Neural cell (in vitro differentiated cells): ENCODE data around the gene FOXK1. TPM values are rescaled to one million over a fixed set of nuclear protein-coding genes. Genes with fewer than 3 reads are reported as not detected.

Experiments used
- H2AFZ ChIP-seq: fragments of 200-600, 300-800 bp; sonication (generic), shearing (Covaris generic); 2 replicates; pipeline ENCODE4 v1.6.0; 2014; ENCODE audit warnings: low read depth, mild to moderate bottlenecking, antibody characterized with exemption, low read length, moderate library complexity
- H3F3A ChIP-seq: fragments of 200-600 bp; shearing (Covaris generic); 2 replicates; pipeline ENCODE4 v1.6.1; 2016; ENCODE audit warnings: mild to moderate bottlenecking, moderate library complexity, mixed read lengths, antibody characterized with exemption, low read length; ENCODE audit not compliant: insufficient read depth, poor library complexity, severe bottlenecking
- H3K27ac ChIP-seq: fragments of 200-600, 300-800 bp; sonication (generic), shearing (Covaris generic); 2 replicates; pipeline ENCODE4 v1.5.1; 2014; ENCODE audit warnings: mild to moderate bottlenecking, low read length, moderate library complexity
- H3K27me3 ChIP-seq: fragments of 300-800, 200-600 bp; sonication (generic), shearing (Covaris generic); 2 replicates; pipeline ENCODE4 v1.6.0; 2014; ENCODE audit warnings: mild to moderate bottlenecking, low read depth, low read length, moderate library complexity; ENCODE audit not compliant: insufficient read depth
- H3K36me3 ChIP-seq: fragments of 300-800, 200-600 bp; sonication (generic), shearing (Covaris generic); 2 replicates; pipeline ENCODE4 v1.5.1; 2014; ENCODE audit warnings: mild to moderate bottlenecking, antibody characterized with exemption, low read length, moderate library complexity; ENCODE audit not compliant: insufficient read depth
- H3K4me2 ChIP-seq: fragments of 300-800, 200-600 bp; sonication (generic), shearing (Covaris generic); 2 replicates; pipeline ENCODE4 v1.6.0; 2014; ENCODE audit warnings: mild to moderate bottlenecking, low read length
- H3K4me3 ChIP-seq: fragments of 300-800, 200-600 bp; sonication (generic), shearing (Covaris generic); 2 replicates; pipeline ENCODE4 v1.5.1; 2014; ENCODE audit warnings: mild to moderate bottlenecking, low read length, moderate library complexity
- H3K79me2 ChIP-seq: fragments of 200-600 bp; shearing (Covaris generic); replicated peaks from 2 replicates; pipeline ENCODE4 v1.6.0; 2014; ENCODE audit warnings: mild to moderate bottlenecking, low read length, moderate library complexity; ENCODE audit not compliant: insufficient read depth
- H3K9ac ChIP-seq: fragments of 300-800, 200-600 bp; sonication (generic), shearing (Covaris generic); 2 replicates; pipeline ENCODE4 v1.6.1; 2016; ENCODE audit warnings: mild to moderate bottlenecking, low read length, mixed read lengths
- H3K9me2 ChIP-seq: fragments of 200-600 bp; shearing (Covaris generic); 2 replicates; pipeline ENCODE4 v1.6.1; 2016; ENCODE audit warnings: mild to moderate bottlenecking, low read length, mixed read lengths; ENCODE audit not compliant: insufficient read depth
- H3K9me3 ChIP-seq: fragments of 200-600, 300-800 bp; sonication (generic), shearing (Covaris generic); 2 replicates; pipeline ENCODE4 v1.6.1; 2016; ENCODE audit warnings: mild to moderate bottlenecking, mixed run types, low read length, moderate library complexity, mixed read lengths
- H4K20me1 ChIP-seq: fragments of 200-600 bp; shearing (Covaris generic); 2 replicates; pipeline ENCODE4 v1.6.1; 2016; ENCODE audit warnings: mild to moderate bottlenecking, mixed run types; ENCODE audit not compliant: insufficient read depth
- EP300 ChIP-seq: fragments of 450-650 bp; conservative IDR thresholded peaks from 2 replicates; pipeline ENCODE4 v1.6.1; 2014; ENCODE audit warnings: antibody characterized with exemption, mild to moderate bottlenecking, moderate library complexity; ENCODE audit not compliant: poor library complexity, severe bottlenecking
- EZH2 ChIP-seq: fragments of 200-600, 300-800 bp; shearing (Covaris generic), sonication (generic); IDR thresholded peaks from 2 replicates; pipeline ENCODE4 v1.6.1; 2014; ENCODE audit warnings: antibody characterized with exemption, low read length, borderline replicate concordance, mild to moderate bottlenecking; ENCODE audit not compliant: insufficient read depth, poor library complexity, severe bottlenecking
- MXI1 ChIP-seq: fragments of 450-650 bp; conservative IDR thresholded peaks from 2 replicates; pipeline ENCODE4 v1.6.1; 2014; ENCODE audit warnings: antibody characterized with exemption, mild to moderate bottlenecking; ENCODE audit not compliant: poor library complexity, severe bottlenecking
- POLR2AphosphoS5 ChIP-seq: IDR thresholded peaks from 2 replicates; pipeline ENCODE4 v1.6.1; 2012
- RAD21 ChIP-seq: fragments of 450-650 bp; conservative IDR thresholded peaks from 2 replicates; pipeline ENCODE4 v1.6.1; 2014; ENCODE audit warnings: antibody characterized with exemption, mild to moderate bottlenecking, moderate library complexity
- SMC3 ChIP-seq: fragments of 450-650 bp; conservative IDR thresholded peaks from 2 replicates; pipeline ENCODE4 v1.6.1; 2014; ENCODE audit warnings: antibody characterized with exemption, mild to moderate bottlenecking, moderate library complexity; ENCODE audit not compliant: poor library complexity
- TAF1 ChIP-seq: IDR thresholded peaks from 2 replicates; pipeline ENCODE4 v1.6.1; 2012; ENCODE audit warnings: low read depth
- polyA plus RNA-seq: library from polyadenylated mRNA; depleted of rRNA; stranded (reverse); fragments of >200 nt; gene quantifications from 2 replicates; pipeline ENCODE4 v1.2.3, GENCODE V29; 2014
- TF ChIP-seq, protein P1 (sequence below): fragments of 450-650 bp; IDR thresholded peaks from 2 replicates; pipeline ENCODE4 v1.5.1; 2014; ENCODE audit warnings: antibody characterized with exemption, mild to moderate bottlenecking, moderate library complexity; ENCODE audit not compliant: poor library complexity, severe bottlenecking
- TF ChIP-seq, protein P2 (sequence below): IDR thresholded peaks from 2 replicates; pipeline ENCODE4 v1.6.1; 2012; ENCODE audit warnings: borderline replicate concordance

FOXK1 gene
- polyA plus RNA-seq, 1 donor from 2014 or later, result 7.4 TPM

DNA sequence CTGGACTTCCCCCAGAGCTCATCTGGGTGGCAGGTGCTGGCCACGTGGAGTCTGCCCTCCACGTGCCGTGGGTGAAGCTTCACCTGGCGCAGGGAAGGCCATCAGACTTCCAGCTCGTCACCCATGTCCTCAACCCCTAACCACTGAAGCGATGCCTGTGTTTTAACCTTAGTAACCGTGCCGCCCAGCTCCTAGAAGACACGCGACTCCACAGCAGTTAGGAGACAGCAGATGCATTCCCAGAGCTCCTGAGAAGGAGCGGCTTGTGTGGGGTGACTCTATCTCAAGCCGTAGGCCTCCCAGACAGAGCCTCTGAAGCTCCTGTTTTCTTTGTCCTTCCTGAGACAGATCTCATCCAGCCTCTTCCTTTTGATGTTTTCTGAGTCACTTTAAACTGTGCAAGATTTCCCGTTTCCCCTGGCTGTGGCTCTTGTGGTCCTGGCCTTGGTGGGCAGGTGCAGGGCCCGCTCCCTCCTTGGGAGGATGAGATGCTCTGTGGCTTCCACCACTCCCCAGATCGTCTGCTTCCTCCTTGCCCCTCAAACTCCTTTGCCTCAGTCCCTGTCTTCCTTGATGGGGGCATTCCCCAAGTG, 51.9 kb downstream of the FOXK1 start:
- H3K4me2 ChIP-seq, result no peak overlapping the region

DNA sequence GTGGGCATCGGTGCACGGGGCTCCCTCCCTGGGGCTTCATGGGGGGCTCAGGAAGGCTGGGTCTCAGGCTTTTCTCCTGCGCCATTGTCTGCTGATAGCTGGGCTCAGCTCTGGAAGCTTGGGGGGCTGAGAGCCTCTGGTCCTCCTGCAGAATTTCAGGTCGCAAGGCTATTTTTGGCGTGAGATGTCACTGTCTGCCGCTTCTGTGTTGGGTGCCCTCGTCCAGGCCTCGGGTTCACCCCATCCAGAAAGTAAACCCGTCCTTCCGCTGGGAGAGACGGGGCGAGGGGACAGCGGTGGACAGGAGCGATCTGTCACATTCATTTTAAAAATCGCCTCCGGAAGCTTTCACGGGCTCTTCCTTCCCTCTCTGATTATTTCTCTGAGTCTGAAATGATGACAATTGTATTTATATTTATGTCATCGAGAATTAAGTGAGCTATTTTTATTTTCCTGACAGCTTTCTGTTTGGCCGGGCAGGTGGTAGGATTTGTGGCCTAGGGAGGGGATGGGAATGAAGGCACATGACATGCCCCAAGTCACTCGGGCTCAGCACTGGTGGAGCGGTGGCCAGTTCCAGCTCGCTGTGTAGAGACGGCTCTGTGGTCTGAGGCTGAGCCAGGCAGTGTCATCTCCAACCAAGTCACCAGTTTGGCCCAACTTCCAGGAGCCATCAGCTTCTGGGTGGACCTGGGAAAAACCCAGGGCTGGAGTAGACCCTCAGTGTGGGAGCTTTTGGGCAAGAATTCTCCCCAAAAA, 52.7 kb downstream of the FOXK1 start:
- no peak overlapping the region for H2AFZ ChIP-seq
- H3K4me2 ChIP-seq, result no peak overlapping the region
- H4K20me1 ChIP-seq, result no peaks in the 10 kb centered on the region
- H3K9me3 ChIP-seq, result no peaks in the 10 kb centered on the region
- no peaks in the 10 kb centered on the region for H3K36me3 ChIP-seq
- H3F3A ChIP-seq, result no peaks in the 10 kb centered on the region
- no peak for TF ChIP-seq EZH2
- TF ChIP-seq, protein P1, sequence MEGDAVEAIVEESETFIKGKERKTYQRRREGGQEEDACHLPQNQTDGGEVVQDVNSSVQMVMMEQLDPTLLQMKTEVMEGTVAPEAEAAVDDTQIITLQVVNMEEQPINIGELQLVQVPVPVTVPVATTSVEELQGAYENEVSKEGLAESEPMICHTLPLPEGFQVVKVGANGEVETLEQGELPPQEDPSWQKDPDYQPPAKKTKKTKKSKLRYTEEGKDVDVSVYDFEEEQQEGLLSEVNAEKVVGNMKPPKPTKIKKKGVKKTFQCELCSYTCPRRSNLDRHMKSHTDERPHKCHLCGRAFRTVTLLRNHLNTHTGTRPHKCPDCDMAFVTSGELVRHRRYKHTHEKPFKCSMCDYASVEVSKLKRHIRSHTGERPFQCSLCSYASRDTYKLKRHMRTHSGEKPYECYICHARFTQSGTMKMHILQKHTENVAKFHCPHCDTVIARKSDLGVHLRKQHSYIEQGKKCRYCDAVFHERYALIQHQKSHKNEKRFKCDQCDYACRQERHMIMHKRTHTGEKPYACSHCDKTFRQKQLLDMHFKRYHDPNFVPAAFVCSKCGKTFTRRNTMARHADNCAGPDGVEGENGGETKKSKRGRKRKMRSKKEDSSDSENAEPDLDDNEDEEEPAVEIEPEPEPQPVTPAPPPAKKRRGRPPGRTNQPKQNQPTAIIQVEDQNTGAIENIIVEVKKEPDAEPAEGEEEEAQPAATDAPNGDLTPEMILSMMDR, result no peak
- H3K4me3 ChIP-seq, result no peak overlapping the region
- H3K27ac ChIP-seq, result no peak overlapping the region
- H3K79me2 ChIP-seq, result no peaks in the 10 kb centered on the region
- H3K9ac ChIP-seq, result no peak overlapping the region
- no peaks in the 10 kb centered on the region for H3K27me3 ChIP-seq
- no peaks in the 10 kb centered on the region for H3K9me2 ChIP-seq

More for the DNA sequence above, 51.9 kb downstream of the FOXK1 start:
- H3K9ac ChIP-seq, result no peak overlapping the region
- H4K20me1 ChIP-seq, result no peaks in the 10 kb centered on the region
- H3K9me3 ChIP-seq, result no peaks in the 10 kb centered on the region
- no peaks in the 10 kb centered on the region for H3K79me2 ChIP-seq
- no peaks in the 10 kb centered on the region for H3K27me3 ChIP-seq
- H2AFZ ChIP-seq, result no peak overlapping the region
- no peak overlapping the region for H3K27ac ChIP-seq
- H3K36me3 ChIP-seq, result no peaks in the 10 kb centered on the region
- TF ChIP-seq POLR2AphosphoS5 (no peak), EP300 (no peak), SMC3 (no peak)
- H3K4me3 ChIP-seq, result no peak overlapping the region
- H3F3A ChIP-seq, result no peaks in the 10 kb centered on the region
- H3K9me2 ChIP-seq, result no peaks in the 10 kb centered on the region

DNA sequence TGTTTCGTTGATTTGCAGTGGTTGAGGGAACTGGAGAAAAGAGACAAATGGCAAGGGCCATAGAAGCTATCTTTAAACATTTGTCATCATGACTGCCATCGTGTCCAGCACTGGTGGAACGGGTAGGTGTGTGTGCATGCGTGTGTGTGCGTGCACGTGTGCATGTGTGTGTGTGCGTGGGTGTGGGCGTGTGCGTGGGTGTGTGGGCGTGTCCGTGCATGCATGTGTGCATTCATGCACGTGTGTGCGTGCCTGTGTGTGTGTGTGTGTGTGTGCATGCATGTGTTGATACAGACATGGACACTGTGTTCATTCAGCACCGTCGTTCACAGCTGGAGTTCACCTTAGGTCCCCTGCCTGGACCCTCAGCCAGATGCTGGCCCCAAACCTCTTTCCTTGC, 55.2 kb downstream of the FOXK1 start:
- Histone ChIP-seq H3K9ac (no peak overlapping the region), H2AFZ (no peak overlapping the region), H3K79me2 (no peaks in the 10 kb centered on the region), H3K9me2 (no peaks in the 10 kb centered on the region), H3F3A (no peaks in the 10 kb centered on the region), H3K27me3 (no peaks in the 10 kb centered on the region), H3K9me3 (no peaks in the 10 kb centered on the region), H3K27ac (no peak overlapping the region), H3K4me2 (no peak overlapping the region), H3K36me3 (no peaks in the 10 kb centered on the region), H4K20me1 (no peaks in the 10 kb centered on the region), H3K4me3 (no peak overlapping the region)
- TF ChIP-seq SMC3, result no peak
- no peak for TF ChIP-seq MXI1
- TF ChIP-seq TAF1, result no peak
- no peak for TF ChIP-seq EP300
- TF ChIP-seq, protein P1, result no peak
- TF ChIP-seq POLR2AphosphoS5, result no peak
- TF ChIP-seq, protein P2, sequence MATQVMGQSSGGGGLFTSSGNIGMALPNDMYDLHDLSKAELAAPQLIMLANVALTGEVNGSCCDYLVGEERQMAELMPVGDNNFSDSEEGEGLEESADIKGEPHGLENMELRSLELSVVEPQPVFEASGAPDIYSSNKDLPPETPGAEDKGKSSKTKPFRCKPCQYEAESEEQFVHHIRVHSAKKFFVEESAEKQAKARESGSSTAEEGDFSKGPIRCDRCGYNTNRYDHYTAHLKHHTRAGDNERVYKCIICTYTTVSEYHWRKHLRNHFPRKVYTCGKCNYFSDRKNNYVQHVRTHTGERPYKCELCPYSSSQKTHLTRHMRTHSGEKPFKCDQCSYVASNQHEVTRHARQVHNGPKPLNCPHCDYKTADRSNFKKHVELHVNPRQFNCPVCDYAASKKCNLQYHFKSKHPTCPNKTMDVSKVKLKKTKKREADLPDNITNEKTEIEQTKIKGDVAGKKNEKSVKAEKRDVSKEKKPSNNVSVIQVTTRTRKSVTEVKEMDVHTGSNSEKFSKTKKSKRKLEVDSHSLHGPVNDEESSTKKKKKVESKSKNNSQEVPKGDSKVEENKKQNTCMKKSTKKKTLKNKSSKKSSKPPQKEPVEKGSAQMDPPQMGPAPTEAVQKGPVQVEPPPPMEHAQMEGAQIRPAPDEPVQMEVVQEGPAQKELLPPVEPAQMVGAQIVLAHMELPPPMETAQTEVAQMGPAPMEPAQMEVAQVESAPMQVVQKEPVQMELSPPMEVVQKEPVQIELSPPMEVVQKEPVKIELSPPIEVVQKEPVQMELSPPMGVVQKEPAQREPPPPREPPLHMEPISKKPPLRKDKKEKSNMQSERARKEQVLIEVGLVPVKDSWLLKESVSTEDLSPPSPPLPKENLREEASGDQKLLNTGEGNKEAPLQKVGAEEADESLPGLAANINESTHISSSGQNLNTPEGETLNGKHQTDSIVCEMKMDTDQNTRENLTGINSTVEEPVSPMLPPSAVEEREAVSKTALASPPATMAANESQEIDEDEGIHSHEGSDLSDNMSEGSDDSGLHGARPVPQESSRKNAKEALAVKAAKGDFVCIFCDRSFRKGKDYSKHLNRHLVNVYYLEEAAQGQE, result no peak
- no peak for TF ChIP-seq EZH2
- no peak for TF ChIP-seq RAD21
